ENCODE data around the gene KRTAP10-10.
A peak's percentile ranks its signal among the peaks of the same experiment; 100 is the strongest.
"Not testable (repeated sequence)": the region's sequence is repeated elsewhere in the genome, so short reads cannot be mapped to it uniquely, and the experiment has no call there.

KRTAP10-10 gene

GRCh38 chr21:44653656-44654575 lies 16.8 kb downstream of the KRTAP10-10 start:
- DNase-seq = peak; percentile 31

GRCh38 chr21:44654576-44655175 lies 17.5 kb downstream of the KRTAP10-10 start, which contains the start of gene KRTAP12-4:
TSS of gene KRTAP12-4 (minus strand) at chr21:44654659. CDS start at chr21:44654614, 45 bp downstream.
- no peak for DNase-seq

GRCh38 chr21:44656868-44657267 lies 19.7 kb downstream of the KRTAP10-10 start:
- DNase-seq = no peak

- DNase-seq = no peak
These were observed 20.7 kb downstream of the KRTAP10-10 start, which contains the start of gene KRTAP12-3 for GRCh38 chr21:44657635-44658540. TSS of gene KRTAP12-3 (plus strand) at chr21:44657932. CDS start at chr21:44657980, 48 bp downstream.

GRCh38 chr21:44658541-44658910 lies 21.4 kb downstream of the KRTAP10-10 start:
- DNase-seq = no peak

GRCh38 chr21:44658913-44659595 lies 21.9 kb downstream of the KRTAP10-10 start:
- DNase-seq = no peak

- not testable (repeated sequence) for DNase-seq
These were observed 24.4 kb downstream of the KRTAP10-10 start for GRCh38 chr21:44661567-44661966.

GRCh38 chr21:44664691-44665090 lies 27.5 kb downstream of the KRTAP10-10 start:
- no peak for DNase-seq

GRCh38 chr21:44666401-44667320 lies 29.5 kb downstream of the KRTAP10-10 start, which contains the start of gene KRTAP12-2:
TSS of gene KRTAP12-2 (minus strand) at chr21:44666927. CDS start at chr21:44666886, 41 bp downstream.
- no peak for DNase-seq

- DNase-seq = no peak
These were observed 30.5 kb downstream of the KRTAP10-10 start for GRCh38 chr21:44667612-44668011.

GRCh38 chr21:44670642-44671432 lies 33.7 kb downstream of the KRTAP10-10 start:
- no peak for DNase-seq

- no peak for DNase-seq
These were observed 34.8 kb downstream of the KRTAP10-10 start for GRCh38 chr21:44671911-44672310.

GRCh38 chr21:44677881-44678280 lies 40.7 kb downstream of the KRTAP10-10 start:
- DNase-seq = no peak

GRCh38 chr21:44681152-44681551 lies 44.0 kb downstream of the KRTAP10-10 start:
- DNase-seq = no peak

- DNase-seq = no peak
These were observed 44.9 kb downstream of the KRTAP10-10 start, which contains the start of gene KRTAP12-1 for GRCh38 chr21:44681861-44682579. TSS of gene KRTAP12-1 (minus strand) at chr21:44682163. CDS start at chr21:44682123, 40 bp downstream.

GRCh38 chr21:44682580-44683151 lies 45.5 kb downstream of the KRTAP10-10 start:
- DNase-seq = no peak

GRCh38 chr21:44684077-44684476 lies 46.9 kb downstream of the KRTAP10-10 start:
- DNase-seq = no peak

GRCh38 chr21:44684483-44684882 lies 47.3 kb downstream of the KRTAP10-10 start:
- DNase-seq = no peak

- DNase-seq = not testable (repeated sequence)
These were observed 47.9 kb downstream of the KRTAP10-10 start for GRCh38 chr21:44685050-44685449.

Data from activated naive CD4-positive, alpha-beta T cell treated with anti-CD3 and anti-CD28 coated beads, Interleukin-2, amount 50 U/mL, for 16 hours (primary cell).